Left lung (tissue), 14 donors: ENCODE measurements around the gene TRIM43B. TPM values are rescaled to one million over a fixed set of nuclear protein-coding genes. Genes with fewer than 3 reads are reported as not detected.
"Not testable (repeated sequence)": the region's sequence is repeated elsewhere in the genome, so short reads cannot be mapped to it uniquely, and the experiment has no call there.

Experiments used
- ATAC-seq: fragments of 200-7000 bp; cut with Tn5 transposase; one replicate; pipeline ENCODE4 v1.9.1; 2020; ENCODE audit warnings: moderate library complexity
- DNase-seq, 4 donors: peaks; one replicate each; pipeline ENCODE4 v3.0.0-alpha.2; 2013 to 2020
- H3K27ac ChIP-seq, 2 donors: fragments of 200-600 bp; sonication (generic) in 1 of 2; one replicate each; pipeline versions ENCODE4 v1.5.0 to v1.8.0; 2020 to 2021
- H3K27me3 ChIP-seq, 2 donors: fragments of 200-600 bp; sonication (generic) in 1 of 2; one replicate each; pipeline versions ENCODE4 v1.5.0 to v1.8.0; 2020 to 2021
- H3K36me3 ChIP-seq, 2 donors: fragments of 200-600 bp; sonication (generic) in 1 of 2; one replicate each; pipeline versions ENCODE4 v1.5.0 to v1.8.0; 2020 to 2021
- H3K4me1 ChIP-seq, 2 donors: fragments of 200-600 bp; one replicate each; pipeline ENCODE4 v1.8.0; 2021
- H3K4me3 ChIP-seq, 2 donors: fragments of 200-600 bp; sonication (generic) in 1 of 2; one replicate each; pipeline versions ENCODE4 v1.5.0 to v1.8.0; 2020 to 2021; ENCODE audit warnings: mild to moderate bottlenecking in 1 of 2
- H3K9me3 ChIP-seq, 2 donors: fragments of 200-600 bp; sonication (generic) in 1 of 2; one replicate each; pipeline versions ENCODE4 v1.5.0 to v1.8.0; 2020 to 2021
- CTCF ChIP-seq, 2 donors: fragments of 200-600 bp; sonication (generic) in 1 of 2; IDR thresholded peaks; one replicate each; pipeline versions ENCODE4 v1.5.0 to v1.8.0; 2021; ENCODE audit warnings: antibody characterized with exemption in 2 of 2
- intact Hi-C, 2 donors: fragments of 100-400 bp; cut with DNase I; formaldehyde crosslinking; loops; one replicate each; pipeline versions ENCODE4 v1.11.2 to v1.14.2; 2022
- long read RNA-seq, 12 donors: library from polyadenylated mRNA in 2 of 12; unstranded in 2 of 12; transcript quantifications; one replicate each; pipeline ENCODE4 v2.0.0 and lab custom pipeline, GENCODE V29; 2019 to 2026
- polyA plus RNA-seq, 6 donors: library from polyadenylated mRNA; unstranded; fragments of 120-200 nt; gene quantifications; one replicate each; pipeline ENCODE4 v1.2.1, GENCODE V29; 2013; ENCODE audit not compliant: insufficient read length in 6 of 6
- total RNA-seq, 2 donors: library from RNA; stranded (reverse); fragmentation: NEBNext Ultra II Directional; extraction: Animal tissue kit (Norgen Biotek cat#: 25700); gene quantifications; one replicate each; pipeline ENCODE4 v1.2.1, GENCODE V29; 2021
- donor health status: DM: no; HTN: yes; CAD: no.
- donor health status: DM: no; HTN: no; CAD: no.

Gene TRIM43B
- total RNA-seq (not detected), polyA plus RNA-seq (not detected)
- long read RNA-seq, donor 1, result 0 reads
- long read RNA-seq, donor 2, result 0 reads
- long read RNA-seq, donor 3, result 0 reads
- long read RNA-seq, donor 4, result 0 reads
- long read RNA-seq, donor 5, result 0 reads
- long read RNA-seq, donor 6, result 0 reads
- long read RNA-seq, donor 7, result 0 reads
- long read RNA-seq, donor 8, result 0 reads
- long read RNA-seq, donor 9, result 0 reads
- long read RNA-seq, donor 10, result 0 reads
- long read RNA-seq, donor 11, result 0 reads
- long read RNA-seq, donor 12, result 0 reads

GRCh38 chr2:95484654-95485053 lies at the start of gene TRIM43B:
Gene TRIM43B (minus strand): TSS chr2:95484754. CDS start chr2:95482714, 2,040 bp downstream.
- H3K36me3 ChIP-seq, H3K9me3 ChIP-seq, DNase-seq, H3K4me3 ChIP-seq, H3K4me1 ChIP-seq, H3K27ac ChIP-seq, H3K27me3 ChIP-seq, intact Hi-C loops, ATAC-seq: not testable (repeated sequence)

GRCh38 chr2:95531254-95531771 lies 46.8 kb upstream of the TRIM43B start:
- H3K36me3 ChIP-seq, result peaks cover 0 to 14% of the 10 kb centered on the region in 2 donors
- no peaks in the 10 kb centered on the region for H3K9me3 ChIP-seq
- TF ChIP-seq CTCF (IDR thresholded peaks at IDR 0.05), result no peak
- no peak overlapping the region for H3K4me3 ChIP-seq
- H3K4me1 ChIP-seq, result peaks cover 0 to 16% of the 10 kb centered on the region in 2 donors
- H3K27me3 ChIP-seq, result peaks cover 0 to 12% of the 10 kb centered on the region in 2 donors
- ATAC-seq (no peak), DNase-seq (no peak)
- no peak overlapping the region for H3K27ac ChIP-seq
- intact Hi-C loops, result no loop called here

GRCh38 chr2:95530734-95531133 lies 46.2 kb upstream of the TRIM43B start:
- Histone ChIP-seq H3K9me3 (no peaks in the 10 kb centered on the region), H3K4me1 (peaks cover 0 to 21% of the 10 kb centered on the region in 2 donors), H3K27me3 (peaks cover 0 to 17% of the 10 kb centered on the region in 2 donors), H3K36me3 (peaks cover 0 to 14% of the 10 kb centered on the region in 2 donors), H3K27ac (no peak overlapping the region), H3K4me3 (no peak overlapping the region)
- TF ChIP-seq CTCF (IDR thresholded peaks at IDR 0.05), result no peak
- intact Hi-C loops, result no loop called here
- no peak for ATAC-seq
- DNase-seq, result no peak

- intact Hi-C loops, result no loop called here
- ATAC-seq, result peak; percentile 95
Measured at GRCh38 chr2:95526360-95527341, 42.1 kb upstream of the TRIM43B start.

More at GRCh38 chr2:95526360-95527341, 42.1 kb upstream of the TRIM43B start:
- peak overlapping the region; percentile 74 to 86 for H3K27ac ChIP-seq
- no peaks in the 10 kb centered on the region for H3K9me3 ChIP-seq
- H3K36me3 ChIP-seq, result peaks cover 0 to 14% of the 10 kb centered on the region in 2 donors
- no peak for TF ChIP-seq CTCF (IDR thresholded peaks at IDR 0.05)
- peak; percentile 73 to 90 (median 76) for DNase-seq
- peaks cover 0 to 21% of the 10 kb centered on the region in 2 donors for H3K4me1 ChIP-seq
- peak overlapping the region; percentile 64 to 88 for H3K4me3 ChIP-seq
- peaks cover 0 to 20% of the 10 kb centered on the region in 2 donors for H3K27me3 ChIP-seq
